Esophagus squamous epithelium (tissue), 5 donors: ENCODE data around the gene OR10J1. TPM values are rescaled to one million over a fixed set of nuclear protein-coding genes. Genes with fewer than 3 reads are reported as not detected.
"Not testable (repeated sequence)": the region's sequence is repeated elsewhere in the genome, so short reads cannot be mapped to it uniquely, and the experiment has no call there.

Experiments
- DNase-seq: peaks from one replicate; lab custom pipeline; 2025; lab: John Stamatoyannopoulos, UW
- H3K27ac ChIP-seq, 4 donors: fragments of 200-600 bp; sonication (generic); one replicate each; pipeline ENCODE4 v1.5.1; 2016 to 2019; ENCODE audit warnings: mild to moderate bottlenecking in 1 of 4
- H3K27me3 ChIP-seq, 4 donors: fragments of 200-600 bp; sonication (generic); 1 replicate in 3 of 4; 2 replicates in 1 of 4; pipeline versions ENCODE4 v1.5.1 to v1.6.0; 2017 to 2021; ENCODE audit warnings: antibody characterized with exemption in 1 of 4
- H3K36me3 ChIP-seq, 3 donors: fragments of 200-600 bp; sonication (generic); one replicate each; pipeline ENCODE4 v1.5.1; 2016 to 2019
- H3K4me1 ChIP-seq, 3 donors: fragments of 200-600 bp; sonication (generic); one replicate each; pipeline ENCODE4 v1.5.1; 2017 to 2019
- H3K4me3 ChIP-seq, 4 donors: fragments of 200-600 bp; sonication (generic); 1 replicate in 3 of 4; 2 replicates in 1 of 4; pipeline ENCODE4 v1.5.1; 2016 to 2019; ENCODE audit warnings: mild to moderate bottlenecking in 2 of 4, moderate library complexity in 1 of 4
- H3K9me3 ChIP-seq, 3 donors: fragments of 200-600 bp; sonication (generic); one replicate each; pipeline ENCODE4 v1.5.1; 2016 to 2019
- CTCF ChIP-seq, 6 experiments: fragments of 450-650 bp in 4 of 6; fragments of 200-600 bp in 2 of 6; sonication (generic) in 2 of 6; IDR thresholded peaks; one replicate each; pipeline ENCODE4 v1.5.1; 2016 to 2019; ENCODE audit warnings: antibody characterized with exemption in 6 of 6, mild to moderate bottlenecking in 4 of 6, moderate library complexity in 4 of 6
- POLR2A ChIP-seq, 4 donors: fragments of 450-650 bp; IDR thresholded peaks; one replicate each; pipeline ENCODE4 v1.6.1; 2017; ENCODE audit warnings: antibody characterized with exemption in 4 of 4, mild to moderate bottlenecking in 4 of 4, moderate library complexity in 3 of 4
- WGBS, 2 donors: methylation state at CpG; one replicate each; pipeline ENCODE4 v1.1.5; 2018; 5-methylcytosine and 5-hydroxymethylcytosine counted together
- intact Hi-C: fragments of 100-400 bp; cut with DNase I; formaldehyde crosslinking; loops from one replicate; pipeline ENCODE4 v1.15.0; 2022
- total RNA-seq, 4 donors: library from RNA; depleted of rRNA; stranded (reverse); fragments of >200 nt; gene quantifications; one replicate each; pipeline ENCODE4 v1.1.0, GENCODE V29; 2016
- donor health status: DM: yes; HTN: yes; CAD: no.

The OR10J1 gene
- total RNA-seq, 4 donors from 2014 or later, result not detected

DNA sequence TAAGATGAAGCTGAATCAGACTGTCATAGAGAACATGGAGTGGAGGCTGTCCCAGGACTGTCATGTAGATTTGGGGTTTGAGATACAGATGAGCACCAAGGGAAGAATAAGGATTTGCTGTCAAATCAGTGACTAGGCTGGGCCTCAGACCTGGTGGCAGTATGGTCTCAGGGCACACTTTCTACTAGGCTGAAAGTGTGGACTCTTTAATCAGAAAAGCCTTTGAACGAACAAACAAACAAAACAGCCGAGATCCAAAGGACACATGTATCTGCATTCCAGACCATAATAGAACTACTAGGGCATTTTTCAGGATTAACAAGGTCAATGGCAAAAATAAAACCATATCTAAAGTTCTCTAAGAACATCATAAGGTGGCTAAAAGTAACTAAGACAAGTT, 2.9 kb downstream of the OR10J1 start:
- DNase-seq, result no peak
- no peaks in the 10 kb centered on the region for H3K27me3 ChIP-seq
- no peaks in the 10 kb centered on the region for H3K9me3 ChIP-seq
- TF ChIP-seq POLR2A (IDR thresholded peaks at IDR 0.05) (no peak), CTCF (IDR thresholded peaks at IDR 0.05) (no peak)
- intact Hi-C loops, result no loop called here
- H3K4me1 ChIP-seq, result no peaks in the 10 kb centered on the region
- H3K4me3 ChIP-seq, result no peak overlapping the region
- H3K36me3 ChIP-seq, result no peaks in the 10 kb centered on the region
- no peak overlapping the region for H3K27ac ChIP-seq
- 41 to 67% methylated on average over 2 of the region's 2 CpGs for WGBS, 2 donors

DNA sequence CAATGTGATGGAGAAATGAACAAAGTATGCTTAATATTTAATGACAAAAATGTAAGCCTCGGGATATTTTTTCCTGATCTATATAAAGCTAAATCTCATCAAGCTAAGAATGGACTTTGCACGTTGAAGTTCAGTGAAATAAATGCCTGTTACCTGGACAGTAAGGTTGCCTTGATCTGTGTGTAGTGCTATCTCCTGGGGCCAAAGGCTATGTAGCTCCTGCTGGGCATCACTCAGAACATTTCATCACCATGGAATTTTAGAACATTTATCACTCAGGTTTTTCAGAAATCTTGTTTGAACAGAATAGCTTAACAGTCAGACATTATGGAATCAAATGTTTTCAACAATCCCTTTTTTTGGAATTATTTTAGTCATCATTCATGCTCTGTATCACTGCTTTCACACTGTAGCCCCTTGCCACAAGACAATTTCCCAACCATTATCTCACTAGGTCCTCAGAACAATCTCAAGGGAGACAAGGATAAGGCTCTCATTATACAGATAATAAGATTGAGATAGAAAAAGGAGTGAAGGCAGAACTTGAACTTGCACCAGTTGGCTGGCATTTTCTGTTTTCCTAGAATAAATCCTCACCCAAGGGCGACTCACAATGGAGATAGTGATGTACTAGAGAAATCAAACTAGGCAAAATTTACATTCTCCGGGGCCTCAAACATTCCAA, 3.7 kb downstream of the OR10J1 start:
- H3K27me3 ChIP-seq, result no peaks in the 10 kb centered on the region
- no peak for DNase-seq
- intact Hi-C loops, result no loop called here
- H3K9me3 ChIP-seq, result no peaks in the 10 kb centered on the region
- WGBS, 2 donors, result 43 to 47% methylated on average over 4 of the region's 4 CpGs
- H3K4me1 ChIP-seq, result no peaks in the 10 kb centered on the region
- no peak overlapping the region for H3K27ac ChIP-seq
- no peaks in the 10 kb centered on the region for H3K36me3 ChIP-seq
- H3K4me3 ChIP-seq, result no peak overlapping the region
- TF ChIP-seq CTCF (IDR thresholded peaks at IDR 0.05) (no peak), POLR2A (IDR thresholded peaks at IDR 0.05) (no peak)

DNA sequence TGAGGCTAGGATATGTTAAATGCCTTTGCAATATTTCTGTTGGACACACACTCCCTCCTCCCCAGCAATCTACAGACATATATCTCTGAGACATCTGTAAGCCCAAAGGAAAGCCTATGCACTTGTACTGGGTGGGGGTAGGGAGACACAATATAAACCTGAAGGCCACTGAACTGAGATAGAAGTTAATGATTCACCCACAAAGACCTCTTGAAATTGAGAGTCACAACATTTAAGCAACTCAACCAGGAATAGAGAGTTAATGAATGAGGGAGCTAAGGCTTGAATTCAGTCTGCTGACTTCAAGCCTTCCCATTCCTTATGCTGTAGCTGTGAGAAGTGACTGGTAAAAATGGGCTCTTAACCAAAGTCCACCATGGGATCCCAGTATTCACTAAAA, 5.0 kb downstream of the OR10J1 start:
- no peak for TF ChIP-seq POLR2A (IDR thresholded peaks at IDR 0.05)
- H3K4me3 ChIP-seq, result no peak overlapping the region
- no peak overlapping the region for H3K27ac ChIP-seq
- H3K4me1 ChIP-seq, result no peaks in the 10 kb centered on the region
- H3K36me3 ChIP-seq, result no peaks in the 10 kb centered on the region
- no peak for DNase-seq
- H3K27me3 ChIP-seq, result no peaks in the 10 kb centered on the region
- intact Hi-C loops, result no loop called here
- no peaks in the 10 kb centered on the region for H3K9me3 ChIP-seq

- Histone ChIP-seq H3K4me1 (no peaks in the 10 kb centered on the region), H3K27ac (no peak overlapping the region), H3K9me3 (no peaks in the 10 kb centered on the region), H3K36me3 (no peaks in the 10 kb centered on the region), H3K27me3 (no peaks in the 10 kb centered on the region), H3K4me3 (no peak overlapping the region)
- WGBS, 2 donors, result 56 to 69% methylated on average over 1 of the region's 1 CpG
- intact Hi-C loops, result no loop called here
- TF ChIP-seq CTCF (IDR thresholded peaks at IDR 0.05), result no peak
- TF ChIP-seq POLR2A (IDR thresholded peaks at IDR 0.05), result no peak
- no peak for DNase-seq
Observed at GRCh38 chr1:159448181-159448580, 8.7 kb downstream of the OR10J1 start.

GRCh38 chr1:159449605-159450004, 10.1 kb downstream of the OR10J1 start:
- H3K4me3 ChIP-seq, intact Hi-C loops, H3K9me3 ChIP-seq, DNase-seq, H3K36me3 ChIP-seq, H3K27ac ChIP-seq, H3K4me1 ChIP-seq, H3K27me3 ChIP-seq: not testable (repeated sequence)
- WGBS, 2 donors, result no CpG with 5 or more reads among the region's 23 CpGs

- H3K27ac ChIP-seq, result no peak overlapping the region
- no peaks in the 10 kb centered on the region for H3K27me3 ChIP-seq
- DNase-seq, result no peak
- H3K9me3 ChIP-seq, result peaks cover 0 to 6% (median 0%) of the 10 kb centered on the region in 3 donors
- H3K36me3 ChIP-seq, result no peaks in the 10 kb centered on the region
- intact Hi-C loops, result no loop called here
- no peaks in the 10 kb centered on the region for H3K4me1 ChIP-seq
- 69 to 87% methylated on average over 2 of the region's 2 CpGs for WGBS, 2 donors
- H3K4me3 ChIP-seq, result no peak overlapping the region
- TF ChIP-seq POLR2A (IDR thresholded peaks at IDR 0.05), result no peak
- no peak for TF ChIP-seq CTCF (IDR thresholded peaks at IDR 0.05)
Observed at GRCh38 chr1:159459551-159459950, 20.0 kb downstream of the OR10J1 start.
